Measurements from ENCODE around the gene ZBTB7C. TPM values are rescaled to one million over a fixed set of nuclear protein-coding genes. Genes with fewer than 3 reads are reported as not detected.

Gene ZBTB7C
- total RNA-seq, 2 donors from 2014 or later = 25.1 to 36.4 TPM

DNA sequence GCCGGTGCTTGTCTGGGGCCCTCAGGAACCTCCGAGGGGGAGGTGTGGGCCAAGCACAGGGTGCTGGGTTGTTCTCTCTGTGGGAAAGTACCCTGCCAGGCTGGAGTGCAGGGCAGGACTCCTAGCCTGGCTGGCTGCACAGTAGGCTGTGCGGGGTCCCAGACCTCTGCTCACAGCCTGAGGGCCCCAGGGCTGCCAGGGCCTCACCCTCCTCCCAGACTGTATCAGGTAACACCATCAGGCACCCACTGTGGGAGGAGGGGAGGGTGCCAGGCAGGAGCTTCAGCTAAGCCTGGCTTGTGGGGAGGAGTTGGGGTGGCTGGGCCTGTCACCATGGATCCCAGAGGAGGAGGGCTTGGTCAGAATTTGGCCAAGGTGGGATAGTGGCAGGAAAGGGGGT lies 266.8 kb downstream of the ZBTB7C start:
- Histone ChIP-seq H3K36me3 (no peaks in the 10 kb centered on the region), H3K4me1 (peaks cover 20% of the 10 kb centered on the region), H3K9ac (ENCODE audit: low read depth in 2 of 2, low read length in 2 of 2) (peak overlapping the region in 1 of 2 donors; percentile 44), H3K4me3 (no peak overlapping the region), H3K27me3 (peaks cover 7% of the 10 kb centered on the region), H3K27ac (peak overlapping the region; percentile 40), H3K9me3 (no peaks in the 10 kb centered on the region)
- intact Hi-C loops (cut with DNase I) = no loop called here
- DNase-seq = no peak
- TF ChIP-seq, protein P1, sequence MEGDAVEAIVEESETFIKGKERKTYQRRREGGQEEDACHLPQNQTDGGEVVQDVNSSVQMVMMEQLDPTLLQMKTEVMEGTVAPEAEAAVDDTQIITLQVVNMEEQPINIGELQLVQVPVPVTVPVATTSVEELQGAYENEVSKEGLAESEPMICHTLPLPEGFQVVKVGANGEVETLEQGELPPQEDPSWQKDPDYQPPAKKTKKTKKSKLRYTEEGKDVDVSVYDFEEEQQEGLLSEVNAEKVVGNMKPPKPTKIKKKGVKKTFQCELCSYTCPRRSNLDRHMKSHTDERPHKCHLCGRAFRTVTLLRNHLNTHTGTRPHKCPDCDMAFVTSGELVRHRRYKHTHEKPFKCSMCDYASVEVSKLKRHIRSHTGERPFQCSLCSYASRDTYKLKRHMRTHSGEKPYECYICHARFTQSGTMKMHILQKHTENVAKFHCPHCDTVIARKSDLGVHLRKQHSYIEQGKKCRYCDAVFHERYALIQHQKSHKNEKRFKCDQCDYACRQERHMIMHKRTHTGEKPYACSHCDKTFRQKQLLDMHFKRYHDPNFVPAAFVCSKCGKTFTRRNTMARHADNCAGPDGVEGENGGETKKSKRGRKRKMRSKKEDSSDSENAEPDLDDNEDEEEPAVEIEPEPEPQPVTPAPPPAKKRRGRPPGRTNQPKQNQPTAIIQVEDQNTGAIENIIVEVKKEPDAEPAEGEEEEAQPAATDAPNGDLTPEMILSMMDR (IDR thresholded peaks at IDR 0.05) = no peak

DNA sequence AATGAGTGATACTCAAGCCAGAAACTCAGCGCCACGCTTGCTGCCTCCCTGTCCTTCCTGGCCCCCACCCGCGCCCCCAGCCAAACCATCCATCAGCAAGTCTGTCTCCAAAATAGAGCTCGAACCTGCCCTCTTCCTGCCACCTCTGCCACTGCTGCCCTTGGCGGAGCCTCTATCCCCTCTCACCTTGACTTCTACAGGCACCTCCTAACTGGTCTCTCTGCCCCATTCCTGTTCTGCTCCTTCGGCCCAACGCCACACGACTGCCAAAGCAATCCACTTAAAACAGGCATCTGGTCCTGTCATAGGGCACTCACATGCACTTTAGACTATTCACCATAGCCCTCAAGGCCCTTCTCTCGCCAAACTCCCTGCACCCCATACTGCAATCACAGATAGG lies 268.5 kb downstream of the ZBTB7C start:
- DNase-seq = no peak
- H3K27ac ChIP-seq = peak overlapping the region; percentile 92
- peaks cover 20% of the 10 kb centered on the region for H3K4me1 ChIP-seq
- intact Hi-C loops (cut with DNase I) = no loop called here
- TF ChIP-seq, protein P1 (IDR thresholded peaks at IDR 0.05) = no peak
- H3K9ac ChIP-seq (ENCODE audit: low read depth in 2 of 2, low read length in 2 of 2) = no peak overlapping the region
- peaks cover 11% of the 10 kb centered on the region for H3K27me3 ChIP-seq
- H3K36me3 ChIP-seq = no peaks in the 10 kb centered on the region
- H3K4me3 ChIP-seq = no peak overlapping the region
- H3K9me3 ChIP-seq = no peaks in the 10 kb centered on the region

DNA sequence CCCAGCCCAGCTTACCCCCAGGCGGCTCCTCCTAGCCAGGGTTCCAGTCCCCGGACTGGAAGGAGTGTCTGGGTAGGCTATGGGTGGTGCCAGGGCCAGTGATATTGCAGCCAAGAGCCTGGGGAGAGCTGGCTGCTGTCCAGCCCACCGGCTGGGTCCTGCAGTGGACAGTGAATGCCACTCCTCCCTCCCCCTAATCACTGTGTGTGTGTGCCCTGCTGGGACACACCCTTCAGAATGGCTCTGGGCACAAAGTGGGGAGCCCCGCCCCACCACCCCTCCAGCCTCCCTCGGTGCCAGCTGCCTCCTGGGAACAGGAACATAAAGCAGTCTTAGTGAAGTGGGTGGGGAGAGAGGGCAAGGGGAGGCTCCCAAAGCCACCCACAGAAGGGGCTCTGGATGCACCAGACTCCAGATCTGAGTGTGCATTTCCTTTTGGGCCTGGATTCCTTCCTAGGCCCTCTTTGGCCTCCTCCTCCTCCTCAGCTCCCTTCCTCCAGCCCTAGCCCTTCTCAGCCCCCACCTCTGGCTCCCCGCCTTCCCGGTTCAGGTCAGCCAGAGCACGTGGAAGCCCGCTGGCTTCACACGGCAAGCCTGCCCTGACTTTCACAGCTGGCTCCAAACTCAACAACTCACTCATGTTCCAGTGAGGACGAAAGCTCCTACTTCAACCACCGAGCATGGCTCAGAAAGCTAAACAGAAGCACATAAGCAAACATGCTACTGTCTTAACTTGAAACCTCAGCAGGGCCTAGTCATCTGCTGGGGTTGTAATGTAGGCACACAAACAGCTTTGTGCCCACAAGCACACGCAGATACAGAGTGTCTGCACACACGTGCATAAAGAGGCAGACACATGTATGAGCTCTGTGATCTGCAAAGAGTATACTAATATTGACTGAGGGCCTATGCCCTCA lies 269.5 kb downstream of the ZBTB7C start:
- intact Hi-C loops (cut with DNase I) = no loop called here
- TF ChIP-seq, protein P1 (IDR thresholded peaks at IDR 0.05) = no peak
- H3K4me1 ChIP-seq = peaks cover 21% of the 10 kb centered on the region

DNA sequence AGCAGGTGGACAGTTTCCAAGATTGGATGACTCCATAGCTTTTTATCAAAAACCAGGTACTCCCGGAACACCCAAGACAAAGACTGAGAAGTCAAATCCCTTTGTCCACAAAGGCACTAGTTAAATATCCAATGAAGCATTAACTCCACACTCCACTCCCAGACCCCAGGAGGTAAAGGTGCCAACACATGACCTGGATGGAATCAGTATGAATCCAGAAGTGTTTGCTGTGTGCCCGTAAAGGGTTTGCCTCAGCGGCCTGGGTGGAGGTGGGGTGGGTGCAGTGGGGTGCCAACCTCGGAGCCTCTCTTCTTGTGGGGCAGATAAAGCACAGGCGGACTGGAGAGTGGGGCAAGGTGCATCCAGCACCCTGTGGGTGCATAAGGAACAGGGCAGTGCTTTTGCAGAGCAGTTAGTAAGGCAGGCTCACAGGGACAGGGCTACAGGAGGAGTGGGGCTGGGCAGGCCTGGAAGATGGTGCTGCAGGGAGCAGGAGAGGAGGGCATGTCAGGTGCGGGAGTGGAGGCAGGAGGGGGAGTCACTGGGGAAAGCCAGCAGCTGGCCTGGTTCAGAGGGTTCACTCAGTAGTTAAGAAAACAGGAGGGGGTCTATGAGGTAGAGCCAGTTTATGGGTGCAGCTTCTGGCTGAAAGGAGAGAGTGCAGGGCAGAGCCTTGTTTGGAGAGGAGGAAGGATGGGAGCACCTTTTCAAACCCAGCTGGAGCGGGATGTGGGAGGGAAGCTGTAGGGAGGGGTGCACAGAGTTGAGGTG lies 270.3 kb downstream of the ZBTB7C start:
- no peaks in the 10 kb centered on the region for H3K9me3 ChIP-seq
- H3K36me3 ChIP-seq = no peaks in the 10 kb centered on the region
- DNase-seq = no peak
- H3K4me3 ChIP-seq = no peak overlapping the region
- H3K27ac ChIP-seq = peak overlapping the region; percentile 92
- peak overlapping the region in 1 of 2 donors; percentile 66 for H3K9ac ChIP-seq (ENCODE audit: low read depth in 2 of 2, low read length in 2 of 2)
- TF ChIP-seq, protein P1 (IDR thresholded peaks at IDR 0.05) = no peak
- intact Hi-C loops (cut with DNase I) = no loop called here
- peaks cover 11% of the 10 kb centered on the region for H3K27me3 ChIP-seq
- peaks cover 25% of the 10 kb centered on the region for H3K4me1 ChIP-seq

More for the DNA sequence above, 269.5 kb downstream of the ZBTB7C start:
- Histone ChIP-seq H3K27me3 (peaks cover 11% of the 10 kb centered on the region), H3K36me3 (no peaks in the 10 kb centered on the region), H3K9me3 (no peaks in the 10 kb centered on the region), H3K4me3 (no peak overlapping the region), H3K27ac (peak overlapping the region; percentile 92), H3K9ac (ENCODE audit: low read depth in 2 of 2, low read length in 2 of 2) (peak overlapping the region in 1 of 2 donors; percentile 66)
- peak; percentile 94 for DNase-seq

DNA sequence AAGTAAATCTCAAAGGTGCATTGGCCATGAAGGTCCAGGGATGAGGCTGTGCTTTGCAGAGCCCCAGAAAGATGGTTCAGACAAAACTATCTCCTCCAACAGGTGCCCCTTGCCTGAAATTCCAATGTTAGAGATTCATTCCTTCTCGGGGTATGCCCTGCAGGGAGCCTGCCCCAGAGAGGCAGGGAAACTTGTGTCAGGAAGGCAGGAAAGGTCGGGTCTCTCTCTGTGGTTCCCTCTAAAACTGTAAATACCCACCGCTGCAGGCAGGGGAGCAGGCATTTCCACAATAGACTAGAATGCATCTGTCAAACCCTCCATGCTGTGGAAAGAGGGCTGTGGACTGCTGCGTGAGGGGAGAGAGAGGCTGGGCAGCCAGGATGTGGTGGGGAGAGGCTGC lies 271.0 kb downstream of the ZBTB7C start:
- no peaks in the 10 kb centered on the region for H3K9me3 ChIP-seq
- H3K4me1 ChIP-seq = peaks cover 25% of the 10 kb centered on the region
- TF ChIP-seq, protein P1 (IDR thresholded peaks at IDR 0.05) = no peak
- H3K27ac ChIP-seq = peak overlapping the region; percentile 92
- peak overlapping the region in 1 of 2 donors; percentile 66 for H3K9ac ChIP-seq (ENCODE audit: low read depth in 2 of 2, low read length in 2 of 2)
- DNase-seq = no peak
- H3K4me3 ChIP-seq = no peak overlapping the region
- intact Hi-C loops (cut with DNase I) = no loop called here
- no peaks in the 10 kb centered on the region for H3K36me3 ChIP-seq
- H3K27me3 ChIP-seq = peaks cover 11% of the 10 kb centered on the region

Data from colonic mucosa (tissue), 4 donors.